SIG-M5 treated with dmso at 0.1 percent for 504 hours (cell line): Measurements from ENCODE around the gene TLE3.
A peak's percentile ranks its signal among the peaks of the same experiment; 100 is the strongest.
"Not testable (repeated sequence)": the region's sequence is repeated elsewhere in the genome, so short reads cannot be mapped to it uniquely, and the experiment has no call there.

Experiments used
- DNase-seq: peaks from one replicate; lab custom pipeline; 2025; ENCODE audit not compliant: unreplicated experiment; lab: John Stamatoyannopoulos, UW

TLE3 gene

DNA sequence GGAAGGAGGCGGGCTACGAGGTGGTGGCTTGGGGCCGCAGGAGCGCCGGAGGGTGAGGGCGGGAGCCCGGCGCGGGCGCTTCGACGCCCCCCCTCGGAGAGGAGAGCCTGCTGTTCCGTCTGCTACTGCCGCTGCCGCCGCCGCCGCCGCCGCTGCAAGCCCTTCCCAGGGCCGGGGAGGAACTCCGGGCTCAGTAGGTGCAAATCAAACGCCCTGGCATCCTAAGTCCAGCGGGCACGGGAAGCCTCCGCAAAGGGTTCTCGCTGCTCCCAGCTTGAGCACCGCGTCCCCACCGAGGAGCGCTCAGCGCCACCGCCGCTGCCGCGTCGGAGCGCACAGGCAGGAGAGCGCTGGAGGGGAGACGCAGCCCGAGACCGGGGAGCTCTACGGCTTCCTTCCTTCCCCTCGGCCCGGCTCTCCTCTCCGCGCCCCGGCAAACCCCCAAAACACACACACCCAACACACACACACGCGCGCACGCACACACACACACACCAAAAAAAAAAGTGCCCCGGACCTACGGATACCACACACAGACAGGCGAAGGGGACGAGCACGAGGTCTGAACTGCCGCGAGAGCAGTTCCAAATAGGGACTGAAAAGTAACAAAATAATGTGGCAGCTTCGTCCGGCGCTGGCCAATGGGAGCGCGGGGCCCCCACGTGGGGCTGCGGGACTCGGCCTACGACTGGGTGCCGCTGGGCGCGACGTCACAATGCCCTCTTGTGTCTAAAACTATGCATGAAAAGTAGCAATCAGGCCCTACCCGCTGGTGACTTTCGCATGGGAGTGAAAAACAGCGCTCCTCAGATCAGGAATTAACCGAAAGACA lies at the start of gene TLE3:
Gene TLE3 (minus strand): TSS at position 597 of the 832 bp plus-strand sequence. CDS start 1,119 bp downstream, outside the sequence.
- peak; percentile 97 for DNase-seq

DNA sequence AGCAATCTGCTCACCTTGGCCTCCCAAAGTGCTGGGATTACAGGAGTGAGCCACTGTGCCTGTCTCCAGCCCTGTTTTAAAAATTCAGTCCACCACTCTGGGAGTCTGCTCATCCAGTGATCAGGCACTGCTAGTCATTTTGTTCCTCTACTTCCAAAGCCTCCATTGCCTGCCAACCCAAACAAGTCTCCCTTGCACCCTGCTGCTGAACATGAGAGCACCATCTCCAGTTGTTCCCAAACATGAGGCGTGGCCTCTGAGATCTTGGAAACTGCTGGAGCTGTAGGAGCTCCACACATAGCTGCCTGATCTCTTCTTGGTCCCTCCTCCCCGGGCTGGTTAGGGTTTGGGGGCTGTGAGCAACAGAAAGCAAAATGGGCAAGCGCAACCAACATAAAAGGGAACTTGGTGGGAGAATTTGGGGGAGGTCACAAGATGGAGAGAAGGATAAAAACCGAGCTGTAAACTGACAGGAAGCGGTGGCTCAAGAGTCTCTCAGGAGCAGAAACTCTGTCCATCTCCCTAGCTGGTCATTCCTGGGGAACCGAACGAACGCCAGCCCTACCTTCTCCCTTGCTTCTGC lies 49.6 kb upstream of the TLE3 start:
- no peak for DNase-seq

DNA sequence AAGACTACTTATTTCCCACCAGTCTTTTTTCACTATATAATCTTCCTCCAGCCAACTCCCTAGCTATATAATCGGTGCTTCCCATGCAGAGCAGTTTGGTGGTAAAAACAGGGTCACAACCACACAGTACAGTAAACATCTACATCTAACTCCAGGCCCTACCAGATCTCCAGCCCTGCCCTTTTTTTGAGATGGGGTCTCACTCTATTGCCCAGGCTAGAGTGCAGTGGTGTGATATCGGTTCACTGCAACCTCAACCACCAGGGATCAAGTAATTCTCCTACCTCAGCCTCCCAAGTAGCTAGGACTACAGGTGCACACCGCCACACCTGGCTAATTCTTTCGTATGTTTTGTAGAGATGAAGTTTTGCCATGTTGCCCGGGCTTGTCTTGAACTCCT lies 49.1 kb upstream of the TLE3 start:
- no peak for DNase-seq

DNA sequence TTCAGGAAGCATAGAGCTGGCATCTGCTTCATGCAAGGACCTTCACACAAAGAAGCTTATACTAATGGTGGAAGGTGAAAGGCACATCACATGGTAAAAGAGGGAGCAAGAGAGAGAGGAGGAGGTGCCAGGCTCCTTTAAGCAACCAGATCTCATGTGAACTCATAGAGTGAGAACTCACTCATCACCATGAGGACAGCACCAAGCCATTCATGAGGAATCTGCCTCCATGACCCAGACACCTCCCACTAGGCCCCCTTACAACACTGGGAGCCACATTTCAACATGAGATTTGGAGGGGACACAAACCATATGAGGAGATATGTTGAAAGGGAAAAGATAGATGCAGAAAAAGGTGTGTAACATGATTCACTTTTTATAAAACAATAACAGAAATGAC lies 48.4 kb upstream of the TLE3 start:
- DNase-seq: no peak

DNA sequence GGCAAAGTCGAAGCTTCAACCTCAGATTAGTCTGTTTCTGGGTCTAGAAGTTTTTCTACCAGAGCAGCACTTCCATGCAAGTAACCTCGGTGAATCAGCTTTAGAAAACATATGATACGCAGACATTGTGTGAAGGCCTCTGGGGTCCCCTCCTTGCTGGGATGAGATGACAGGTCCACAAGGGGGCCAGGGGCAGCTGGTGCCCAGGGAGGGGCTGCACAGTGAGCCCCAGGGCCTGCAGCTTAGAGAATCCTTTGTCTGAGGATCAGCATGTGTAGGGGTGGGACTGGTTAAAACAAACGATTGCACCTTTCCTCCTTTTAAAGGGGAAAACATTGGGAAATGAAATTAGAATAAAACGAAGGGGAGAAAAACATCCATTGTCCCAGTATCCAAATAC lies 47.5 kb upstream of the TLE3 start:
- DNase-seq: no peak

DNA sequence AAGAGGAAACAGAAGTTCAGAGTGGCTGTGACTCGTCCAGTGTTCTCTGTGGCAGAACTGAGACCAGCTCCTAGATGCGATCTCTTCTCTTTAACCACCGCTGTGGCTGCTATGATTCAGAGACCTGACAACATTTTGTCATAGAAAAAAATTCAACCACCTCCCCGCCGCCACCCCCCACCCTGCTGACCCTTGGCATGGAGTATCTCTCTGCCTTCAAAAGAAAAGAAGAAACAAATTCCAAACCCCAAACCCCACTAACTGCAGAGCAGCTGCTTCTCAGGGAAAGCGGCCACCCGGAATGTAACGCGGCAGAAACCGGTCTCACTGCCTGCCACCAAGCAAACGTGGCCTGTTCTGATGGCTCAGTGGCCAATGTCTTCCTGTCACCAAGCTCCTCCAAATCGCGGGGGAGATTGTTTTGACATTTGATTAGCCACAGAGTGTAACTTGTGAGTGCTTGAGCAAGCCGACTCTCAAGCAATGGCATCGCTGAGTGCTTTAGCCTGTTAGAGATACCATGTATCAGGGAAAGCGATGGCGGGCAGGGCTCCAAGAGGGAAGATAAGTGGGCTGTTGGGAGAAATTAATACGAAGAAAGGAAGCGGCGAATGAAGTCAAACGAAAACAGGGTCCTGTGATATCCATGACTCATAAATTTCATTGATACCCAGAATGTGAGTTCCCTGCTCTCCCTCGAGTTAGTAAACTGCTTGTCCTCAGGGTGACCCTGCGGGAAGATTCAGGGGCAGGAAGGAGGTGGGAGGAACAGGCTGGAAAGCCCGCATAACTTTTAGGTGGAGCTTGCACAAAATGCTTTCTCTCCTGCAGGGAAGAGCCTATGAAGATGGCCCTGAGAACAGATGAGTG lies 44.8 kb upstream of the TLE3 start:
- DNase-seq: peak; percentile 55

DNA sequence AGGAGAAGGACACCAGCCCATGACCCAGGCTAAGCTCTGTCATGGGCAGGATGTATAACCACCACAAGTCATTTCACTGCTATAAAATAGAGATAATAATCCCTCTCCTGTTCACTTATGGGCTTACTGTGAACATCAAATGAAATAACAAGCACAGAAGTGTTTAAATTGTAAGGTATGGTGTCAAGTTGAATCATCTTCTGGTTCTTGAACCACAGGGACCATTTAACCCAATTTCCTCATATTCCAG lies 44.3 kb upstream of the TLE3 start:
- no peak for DNase-seq

DNA sequence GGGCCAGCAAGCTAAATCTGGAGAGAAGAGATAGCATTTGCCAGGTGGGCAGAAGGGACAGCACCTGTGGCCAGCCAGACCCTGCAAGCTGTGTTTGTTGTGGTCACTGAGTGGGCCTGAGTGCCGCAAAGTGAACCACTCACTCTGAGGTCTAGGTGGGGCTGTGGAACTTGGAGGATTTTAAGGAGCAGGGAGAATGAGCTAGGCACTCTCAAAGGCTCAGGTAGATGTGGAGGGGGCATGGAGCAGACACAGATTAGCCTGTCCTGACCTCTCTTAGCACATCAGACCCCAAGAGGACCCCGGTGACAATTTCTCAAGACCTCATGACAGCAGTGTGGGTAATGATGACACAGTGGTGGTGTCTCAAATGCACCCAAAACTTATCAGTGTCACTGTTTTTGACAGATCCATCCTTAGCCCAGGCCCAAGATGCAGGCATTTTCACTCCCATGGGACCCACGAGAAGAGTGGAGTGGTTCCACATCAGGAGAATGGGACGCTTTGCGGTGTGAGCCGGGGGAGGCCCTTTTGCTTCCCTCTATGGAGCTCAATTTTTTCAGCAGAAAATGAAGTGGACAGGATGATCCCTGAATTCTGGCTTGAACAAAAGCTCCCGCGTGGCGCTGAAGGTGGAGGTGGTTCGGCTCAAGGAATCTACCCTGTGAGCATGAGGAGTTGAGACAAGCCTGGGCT lies 43.8 kb upstream of the TLE3 start:
- DNase-seq: no peak

DNA sequence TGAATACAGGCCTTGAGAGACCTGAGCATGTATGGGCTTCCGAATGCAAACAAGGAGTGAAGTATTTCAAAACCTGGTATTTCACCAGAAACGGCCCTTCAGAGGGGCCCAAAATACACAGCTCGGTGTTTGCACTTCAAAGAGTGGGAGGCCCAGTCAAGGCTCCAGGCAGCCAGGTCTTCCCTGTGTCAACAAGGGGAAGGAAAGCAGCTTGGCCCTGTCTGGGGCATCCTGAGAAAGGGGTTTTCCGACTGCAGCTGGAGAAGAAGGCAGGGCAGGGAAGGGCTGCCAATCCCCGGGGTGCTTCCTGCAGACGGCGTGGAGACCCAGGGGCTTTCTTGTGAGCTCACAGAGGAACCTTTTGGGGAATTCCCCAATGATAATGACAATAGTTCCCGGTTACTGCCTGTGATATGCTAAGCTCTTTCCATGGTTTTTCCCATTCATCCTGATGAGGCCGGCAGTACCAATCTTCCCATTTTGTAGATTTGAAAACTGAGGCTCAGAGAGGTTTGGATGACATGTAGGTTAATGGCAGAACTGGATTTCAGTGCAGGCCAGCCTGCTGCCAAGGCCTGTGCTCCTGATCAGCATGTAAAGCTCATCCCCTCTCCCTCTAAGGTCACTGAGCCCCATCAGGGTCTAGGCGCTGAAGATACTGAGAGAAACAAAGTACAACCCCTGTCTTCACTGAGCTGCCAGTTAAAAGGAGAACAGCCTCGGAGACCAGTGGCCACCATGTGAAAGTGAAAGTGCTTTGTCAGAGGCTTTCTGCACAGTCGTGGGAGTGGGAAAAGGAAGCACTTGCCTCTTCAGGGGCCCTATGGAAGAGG lies 43.0 kb upstream of the TLE3 start:
- peak; percentile 27 for DNase-seq

DNA sequence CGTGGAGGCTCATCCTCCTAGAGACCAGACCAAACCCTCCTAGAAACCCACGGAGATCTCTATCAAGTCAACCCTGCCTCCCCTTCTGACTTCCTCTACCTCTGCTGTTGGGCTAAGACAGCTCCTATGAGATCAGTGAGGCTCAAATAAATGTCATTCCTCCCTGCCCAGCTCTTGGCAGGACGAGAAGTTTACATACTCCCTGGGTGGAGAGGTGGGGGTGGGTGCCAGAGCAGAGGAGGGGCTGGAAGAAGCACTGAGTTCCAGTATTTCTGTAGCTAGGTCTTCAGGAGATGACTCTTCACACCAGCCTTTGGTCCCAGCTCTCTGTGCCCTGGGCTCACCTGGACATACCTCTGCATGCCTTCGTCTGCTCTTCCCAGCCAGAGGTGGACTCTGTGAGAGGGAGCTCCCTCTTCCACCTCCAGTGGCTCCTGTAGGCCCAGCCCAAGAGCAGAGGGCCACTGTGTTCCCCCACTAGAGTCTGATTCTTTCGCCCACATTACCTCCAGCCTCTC lies 42.4 kb upstream of the TLE3 start:
- DNase-seq: no peak

DNA sequence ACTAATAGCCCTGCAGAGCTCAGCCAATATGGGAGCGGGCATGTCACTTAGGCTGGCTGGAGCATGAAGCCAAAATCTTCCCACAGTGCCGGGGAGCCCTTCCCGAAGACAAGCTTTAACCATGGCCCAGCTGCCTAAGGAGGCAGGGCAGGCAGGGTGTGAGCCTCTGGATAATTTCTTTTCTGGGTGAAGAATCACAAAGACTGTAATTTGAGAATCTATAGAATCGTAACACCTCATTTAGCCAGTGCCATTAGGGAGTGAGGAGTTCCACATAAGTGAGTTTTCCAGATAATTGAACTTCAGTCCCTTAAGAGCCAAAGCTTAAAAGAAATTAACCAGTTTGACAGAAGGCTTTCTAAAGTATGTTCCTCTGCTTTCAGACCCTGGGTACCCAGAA lies 40.2 kb upstream of the TLE3 start:
- no peak for DNase-seq

DNA sequence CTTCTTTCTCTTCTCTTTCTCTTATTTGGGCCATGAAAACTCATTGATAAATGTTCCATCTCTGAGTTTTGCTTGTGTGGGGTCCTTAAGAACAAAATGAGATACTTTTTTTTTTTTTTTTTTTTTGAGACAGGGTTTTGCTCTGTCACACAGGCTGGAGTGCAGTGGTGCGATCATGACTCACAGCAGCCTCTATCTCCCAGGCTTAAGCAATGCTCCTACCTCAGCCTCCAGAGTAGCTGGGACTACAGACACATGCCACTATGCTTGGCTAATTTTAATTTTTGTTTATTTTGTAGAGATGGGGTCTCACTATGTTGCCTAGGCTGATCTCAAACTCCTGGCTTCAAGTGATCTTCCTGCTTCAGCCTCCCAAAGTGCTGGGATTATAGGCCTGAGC lies 39.3 kb upstream of the TLE3 start:
- DNase-seq: not testable (repeated sequence)

DNA sequence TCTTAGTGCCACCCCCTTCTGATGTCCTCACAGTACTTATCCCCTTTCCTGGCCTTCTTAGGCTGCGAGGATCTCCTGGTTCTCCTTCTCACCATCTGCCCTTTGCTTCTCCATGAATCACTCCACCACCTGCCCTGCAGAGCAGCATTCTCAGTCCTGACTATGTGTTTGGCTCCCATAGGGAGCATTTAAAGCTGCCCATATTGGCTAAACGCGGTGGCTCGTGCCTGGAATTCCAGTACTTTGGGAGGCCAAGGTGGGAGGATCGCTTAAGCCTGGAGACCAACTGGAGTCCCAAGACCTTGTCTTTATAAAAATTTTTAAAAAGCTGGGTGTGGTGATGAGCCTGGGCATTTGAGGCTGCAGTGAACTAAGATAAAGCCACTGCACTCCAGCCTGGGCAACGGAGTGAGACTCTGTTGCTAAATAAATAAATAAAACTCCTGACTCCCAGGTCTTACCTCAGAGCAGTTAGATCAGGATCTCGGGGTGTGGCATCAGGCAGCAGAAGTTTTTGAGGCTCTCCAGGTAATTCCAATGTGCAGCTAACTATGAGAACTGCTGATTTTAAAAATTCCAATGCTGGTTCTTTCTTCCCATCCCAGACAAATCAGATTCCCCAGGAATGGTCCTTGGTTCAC lies 36.2 kb upstream of the TLE3 start:
- no peak for DNase-seq

DNA sequence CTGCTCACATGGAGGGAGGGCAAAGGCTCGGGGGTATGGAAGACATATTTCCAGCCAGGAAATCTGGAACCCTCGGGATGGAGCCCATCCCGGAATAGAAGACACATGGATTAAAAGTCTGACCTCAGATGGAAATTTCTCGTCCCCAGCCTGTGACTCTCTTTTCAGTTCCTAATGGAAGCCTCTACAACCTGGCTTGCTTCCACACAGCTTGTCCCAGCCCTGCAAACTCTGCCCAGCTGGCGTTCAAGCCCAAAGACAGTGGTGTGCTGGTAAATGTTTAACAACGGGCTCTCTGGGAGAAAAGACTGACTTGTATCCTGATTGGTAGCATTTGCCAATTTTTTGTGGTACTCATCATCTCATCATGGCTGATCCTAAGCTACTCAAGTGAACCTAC lies 35.6 kb upstream of the TLE3 start:
- no peak for DNase-seq

DNA sequence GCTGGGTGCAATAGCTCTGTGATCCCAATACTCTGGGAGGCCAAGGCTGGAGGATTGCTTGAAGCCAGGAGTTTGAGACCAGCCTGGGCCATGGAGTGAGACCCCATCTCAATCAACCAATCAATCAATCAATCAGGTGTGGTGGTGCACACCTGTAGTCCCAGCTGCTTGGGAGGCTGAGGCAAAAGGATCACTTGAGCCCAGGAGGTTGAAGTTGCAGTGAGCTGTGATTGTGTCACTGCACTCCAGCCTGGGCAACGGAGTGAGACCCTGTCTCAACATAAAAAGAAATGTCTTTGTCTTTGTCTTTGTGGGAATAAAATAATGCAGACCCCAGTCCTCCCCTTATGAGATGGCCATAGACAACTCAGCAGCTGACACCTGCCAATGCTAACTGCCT lies 34.9 kb upstream of the TLE3 start:
- DNase-seq: no peak

DNA sequence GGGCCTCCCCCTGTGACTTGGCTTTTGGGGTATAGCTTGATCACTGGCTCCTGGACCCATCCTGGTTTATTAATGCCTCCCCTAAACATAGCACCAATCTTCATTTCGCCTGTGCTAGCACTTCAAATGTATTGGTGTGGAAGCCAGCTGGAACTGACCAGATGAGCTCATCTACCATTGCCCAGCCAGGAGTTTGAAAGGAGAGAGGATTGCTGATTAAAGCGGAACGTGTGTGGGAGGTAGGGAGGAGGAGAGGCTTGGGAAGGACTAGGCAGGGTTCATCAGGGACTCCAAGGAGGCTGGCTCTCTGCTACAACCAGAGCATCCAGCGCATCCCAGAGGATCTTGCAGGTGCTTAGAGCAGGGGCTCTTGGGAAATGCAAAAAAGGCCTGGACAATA lies 34.4 kb upstream of the TLE3 start:
- no peak for DNase-seq

DNA sequence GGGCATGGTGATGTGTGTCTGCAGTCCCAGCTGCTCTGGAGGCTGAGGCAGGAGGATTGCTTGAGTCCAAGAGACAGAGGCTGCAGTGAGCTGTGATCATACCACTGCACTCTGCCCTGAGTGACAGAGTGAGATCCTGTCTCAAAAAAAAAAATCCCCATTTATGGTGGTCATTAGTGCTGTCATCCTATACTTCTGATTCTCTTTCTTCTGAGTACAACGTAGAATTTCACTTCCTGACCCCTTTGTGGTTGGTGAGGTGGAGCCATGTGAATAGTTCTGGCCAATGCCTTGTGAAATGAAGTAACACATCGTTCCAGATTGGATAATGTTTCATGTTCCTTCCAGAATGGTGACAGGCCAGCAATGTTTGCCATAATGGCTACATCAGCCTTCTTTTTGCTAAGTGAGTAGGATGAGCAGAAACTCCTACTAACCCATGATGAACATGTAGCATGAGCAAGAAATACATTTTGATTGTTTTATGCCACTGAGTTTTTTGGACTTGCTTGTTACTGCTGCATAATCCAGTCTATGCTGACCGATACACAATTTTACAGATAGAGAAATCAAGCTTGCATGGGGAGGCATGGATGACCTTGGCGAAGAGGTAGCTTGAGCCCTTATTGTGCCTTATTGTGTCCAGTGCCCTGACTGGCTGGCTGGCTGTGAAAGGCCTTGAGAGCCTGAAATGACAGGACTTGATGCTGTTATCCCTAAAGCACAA lies 30.9 kb upstream of the TLE3 start:
- DNase-seq: no peak

DNA sequence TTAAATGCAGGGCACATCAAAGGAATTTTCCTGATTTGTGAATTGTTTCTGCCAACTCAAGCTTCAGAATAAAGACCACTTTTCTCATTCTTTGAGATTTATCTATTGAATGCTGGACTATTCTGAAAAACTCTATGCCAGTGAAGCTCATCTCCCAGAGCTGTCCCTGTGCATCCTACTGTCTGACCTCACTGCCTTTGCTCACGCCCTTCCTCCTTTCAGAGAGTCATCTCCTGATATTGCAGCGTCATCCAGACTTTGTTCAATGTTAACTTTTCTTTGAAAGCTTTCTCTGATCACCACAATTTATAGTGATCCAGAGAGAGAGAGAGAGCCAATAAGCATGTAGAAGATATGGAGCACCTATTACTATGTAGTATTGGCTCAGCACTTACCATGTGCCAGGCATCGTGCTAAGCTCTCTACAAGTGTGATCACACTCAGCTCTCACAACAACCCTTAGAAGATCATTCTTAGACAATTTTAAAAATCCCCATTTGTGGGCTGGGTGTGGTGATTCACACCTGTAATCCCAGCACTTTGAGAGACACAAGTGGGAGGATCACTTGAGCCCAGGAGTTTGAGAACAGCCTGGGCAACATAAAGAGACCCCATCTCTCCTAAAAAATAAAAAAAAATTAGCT lies 30.2 kb upstream of the TLE3 start:
- no peak for DNase-seq

DNA sequence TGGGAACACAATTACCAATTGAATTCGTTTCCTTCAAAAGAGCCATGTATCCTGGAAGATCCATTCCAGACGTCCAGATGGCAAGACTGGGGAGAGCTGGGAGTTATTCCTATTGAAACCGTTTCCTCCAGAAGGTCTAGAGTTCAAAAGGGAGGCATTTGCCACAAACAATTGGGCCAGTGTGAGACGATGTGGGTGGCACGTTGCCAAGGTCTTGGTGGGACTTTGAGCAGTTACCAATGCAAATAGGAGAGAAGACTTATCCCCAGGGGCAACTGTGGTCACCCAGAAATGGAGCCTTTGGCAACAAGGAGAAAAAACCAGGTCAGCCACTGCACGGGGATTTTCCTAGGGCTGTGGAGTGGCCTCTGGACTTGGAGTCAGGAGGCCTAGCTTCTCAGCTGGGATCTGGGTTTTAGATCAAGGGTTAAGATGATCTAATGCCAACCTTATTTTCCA lies 29.6 kb upstream of the TLE3 start:
- no peak for DNase-seq
